ENCODE data around the gene GPR137B. TPM values are rescaled to one million over a fixed set of nuclear protein-coding genes. Genes with fewer than 3 reads are reported as not detected.

GPR137B gene
- total and polyA plus RNA-seq, 2 experiments from 2014 or later, result 4.5 to 11.1 TPM

DNA sequence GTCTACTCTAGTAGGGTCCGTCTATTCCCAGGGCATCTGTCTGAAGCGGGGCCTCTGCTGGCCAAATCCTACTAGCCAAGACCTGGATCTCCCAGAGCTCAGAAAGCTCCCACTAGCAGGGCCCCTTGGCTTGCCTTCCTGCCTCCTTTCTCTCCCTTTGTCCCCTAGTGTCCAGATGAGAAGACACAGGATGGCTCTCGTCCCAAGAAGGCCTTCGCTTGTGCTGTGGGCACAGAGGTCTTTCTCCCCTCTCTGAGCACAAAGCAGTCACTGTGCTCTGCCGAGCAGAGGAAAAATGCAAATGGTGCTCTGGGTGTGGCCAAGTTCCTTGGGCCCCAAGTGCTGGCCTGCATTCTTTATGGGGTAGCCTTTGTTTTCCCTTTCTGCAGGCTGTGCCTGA lies 13.0 kb upstream of the GPR137B start:
- peak; percentile 91 for ATAC-seq
- H3K4me3 ChIP-seq, result peak overlapping the region; percentile 8; the same call in 1 of the 2 replicates
- TF ChIP-seq EZH2phosphoT487 (IDR thresholded peaks at IDR 0.05; ENCODE audit: unreplicated experiment) (no peak), JUNB (IDR thresholded peaks at IDR 0.05; ENCODE audit: unreplicated experiment) (no peak), POLR2AphosphoS5 (IDR thresholded peaks at IDR 0.05; ENCODE audit: low read depth) (peak; percentile 49; the same call in 1 of the 2 replicates), ZNF114 (CRISPR knock-in tag; IDR thresholded peaks at IDR 0.05) (no peak), CREB1 (CRISPR knock-in tag; IDR thresholded peaks at IDR 0.05; ENCODE audit: low read depth) (no peak), REST (IDR thresholded peaks at IDR 0.05; ENCODE audit: unreplicated experiment) (no peak)
- TF ChIP-seq, protein P1, sequence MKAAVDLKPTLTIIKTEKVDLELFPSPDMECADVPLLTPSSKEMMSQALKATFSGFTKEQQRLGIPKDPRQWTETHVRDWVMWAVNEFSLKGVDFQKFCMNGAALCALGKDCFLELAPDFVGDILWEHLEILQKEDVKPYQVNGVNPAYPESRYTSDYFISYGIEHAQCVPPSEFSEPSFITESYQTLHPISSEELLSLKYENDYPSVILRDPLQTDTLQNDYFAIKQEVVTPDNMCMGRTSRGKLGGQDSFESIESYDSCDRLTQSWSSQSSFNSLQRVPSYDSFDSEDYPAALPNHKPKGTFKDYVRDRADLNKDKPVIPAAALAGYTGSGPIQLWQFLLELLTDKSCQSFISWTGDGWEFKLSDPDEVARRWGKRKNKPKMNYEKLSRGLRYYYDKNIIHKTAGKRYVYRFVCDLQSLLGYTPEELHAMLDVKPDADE (IDR thresholded peaks at IDR 0.05), result no peak
- TF ChIP-seq, protein P2, sequence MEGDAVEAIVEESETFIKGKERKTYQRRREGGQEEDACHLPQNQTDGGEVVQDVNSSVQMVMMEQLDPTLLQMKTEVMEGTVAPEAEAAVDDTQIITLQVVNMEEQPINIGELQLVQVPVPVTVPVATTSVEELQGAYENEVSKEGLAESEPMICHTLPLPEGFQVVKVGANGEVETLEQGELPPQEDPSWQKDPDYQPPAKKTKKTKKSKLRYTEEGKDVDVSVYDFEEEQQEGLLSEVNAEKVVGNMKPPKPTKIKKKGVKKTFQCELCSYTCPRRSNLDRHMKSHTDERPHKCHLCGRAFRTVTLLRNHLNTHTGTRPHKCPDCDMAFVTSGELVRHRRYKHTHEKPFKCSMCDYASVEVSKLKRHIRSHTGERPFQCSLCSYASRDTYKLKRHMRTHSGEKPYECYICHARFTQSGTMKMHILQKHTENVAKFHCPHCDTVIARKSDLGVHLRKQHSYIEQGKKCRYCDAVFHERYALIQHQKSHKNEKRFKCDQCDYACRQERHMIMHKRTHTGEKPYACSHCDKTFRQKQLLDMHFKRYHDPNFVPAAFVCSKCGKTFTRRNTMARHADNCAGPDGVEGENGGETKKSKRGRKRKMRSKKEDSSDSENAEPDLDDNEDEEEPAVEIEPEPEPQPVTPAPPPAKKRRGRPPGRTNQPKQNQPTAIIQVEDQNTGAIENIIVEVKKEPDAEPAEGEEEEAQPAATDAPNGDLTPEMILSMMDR (conservative IDR thresholded peaks at IDR 0.05; ENCODE audit: low read depth in 2 of 2), result peak in 1 of 2 experiments; percentile 7; a peak in 1 of 4 replicates
- TF ChIP-seq, protein P3, sequence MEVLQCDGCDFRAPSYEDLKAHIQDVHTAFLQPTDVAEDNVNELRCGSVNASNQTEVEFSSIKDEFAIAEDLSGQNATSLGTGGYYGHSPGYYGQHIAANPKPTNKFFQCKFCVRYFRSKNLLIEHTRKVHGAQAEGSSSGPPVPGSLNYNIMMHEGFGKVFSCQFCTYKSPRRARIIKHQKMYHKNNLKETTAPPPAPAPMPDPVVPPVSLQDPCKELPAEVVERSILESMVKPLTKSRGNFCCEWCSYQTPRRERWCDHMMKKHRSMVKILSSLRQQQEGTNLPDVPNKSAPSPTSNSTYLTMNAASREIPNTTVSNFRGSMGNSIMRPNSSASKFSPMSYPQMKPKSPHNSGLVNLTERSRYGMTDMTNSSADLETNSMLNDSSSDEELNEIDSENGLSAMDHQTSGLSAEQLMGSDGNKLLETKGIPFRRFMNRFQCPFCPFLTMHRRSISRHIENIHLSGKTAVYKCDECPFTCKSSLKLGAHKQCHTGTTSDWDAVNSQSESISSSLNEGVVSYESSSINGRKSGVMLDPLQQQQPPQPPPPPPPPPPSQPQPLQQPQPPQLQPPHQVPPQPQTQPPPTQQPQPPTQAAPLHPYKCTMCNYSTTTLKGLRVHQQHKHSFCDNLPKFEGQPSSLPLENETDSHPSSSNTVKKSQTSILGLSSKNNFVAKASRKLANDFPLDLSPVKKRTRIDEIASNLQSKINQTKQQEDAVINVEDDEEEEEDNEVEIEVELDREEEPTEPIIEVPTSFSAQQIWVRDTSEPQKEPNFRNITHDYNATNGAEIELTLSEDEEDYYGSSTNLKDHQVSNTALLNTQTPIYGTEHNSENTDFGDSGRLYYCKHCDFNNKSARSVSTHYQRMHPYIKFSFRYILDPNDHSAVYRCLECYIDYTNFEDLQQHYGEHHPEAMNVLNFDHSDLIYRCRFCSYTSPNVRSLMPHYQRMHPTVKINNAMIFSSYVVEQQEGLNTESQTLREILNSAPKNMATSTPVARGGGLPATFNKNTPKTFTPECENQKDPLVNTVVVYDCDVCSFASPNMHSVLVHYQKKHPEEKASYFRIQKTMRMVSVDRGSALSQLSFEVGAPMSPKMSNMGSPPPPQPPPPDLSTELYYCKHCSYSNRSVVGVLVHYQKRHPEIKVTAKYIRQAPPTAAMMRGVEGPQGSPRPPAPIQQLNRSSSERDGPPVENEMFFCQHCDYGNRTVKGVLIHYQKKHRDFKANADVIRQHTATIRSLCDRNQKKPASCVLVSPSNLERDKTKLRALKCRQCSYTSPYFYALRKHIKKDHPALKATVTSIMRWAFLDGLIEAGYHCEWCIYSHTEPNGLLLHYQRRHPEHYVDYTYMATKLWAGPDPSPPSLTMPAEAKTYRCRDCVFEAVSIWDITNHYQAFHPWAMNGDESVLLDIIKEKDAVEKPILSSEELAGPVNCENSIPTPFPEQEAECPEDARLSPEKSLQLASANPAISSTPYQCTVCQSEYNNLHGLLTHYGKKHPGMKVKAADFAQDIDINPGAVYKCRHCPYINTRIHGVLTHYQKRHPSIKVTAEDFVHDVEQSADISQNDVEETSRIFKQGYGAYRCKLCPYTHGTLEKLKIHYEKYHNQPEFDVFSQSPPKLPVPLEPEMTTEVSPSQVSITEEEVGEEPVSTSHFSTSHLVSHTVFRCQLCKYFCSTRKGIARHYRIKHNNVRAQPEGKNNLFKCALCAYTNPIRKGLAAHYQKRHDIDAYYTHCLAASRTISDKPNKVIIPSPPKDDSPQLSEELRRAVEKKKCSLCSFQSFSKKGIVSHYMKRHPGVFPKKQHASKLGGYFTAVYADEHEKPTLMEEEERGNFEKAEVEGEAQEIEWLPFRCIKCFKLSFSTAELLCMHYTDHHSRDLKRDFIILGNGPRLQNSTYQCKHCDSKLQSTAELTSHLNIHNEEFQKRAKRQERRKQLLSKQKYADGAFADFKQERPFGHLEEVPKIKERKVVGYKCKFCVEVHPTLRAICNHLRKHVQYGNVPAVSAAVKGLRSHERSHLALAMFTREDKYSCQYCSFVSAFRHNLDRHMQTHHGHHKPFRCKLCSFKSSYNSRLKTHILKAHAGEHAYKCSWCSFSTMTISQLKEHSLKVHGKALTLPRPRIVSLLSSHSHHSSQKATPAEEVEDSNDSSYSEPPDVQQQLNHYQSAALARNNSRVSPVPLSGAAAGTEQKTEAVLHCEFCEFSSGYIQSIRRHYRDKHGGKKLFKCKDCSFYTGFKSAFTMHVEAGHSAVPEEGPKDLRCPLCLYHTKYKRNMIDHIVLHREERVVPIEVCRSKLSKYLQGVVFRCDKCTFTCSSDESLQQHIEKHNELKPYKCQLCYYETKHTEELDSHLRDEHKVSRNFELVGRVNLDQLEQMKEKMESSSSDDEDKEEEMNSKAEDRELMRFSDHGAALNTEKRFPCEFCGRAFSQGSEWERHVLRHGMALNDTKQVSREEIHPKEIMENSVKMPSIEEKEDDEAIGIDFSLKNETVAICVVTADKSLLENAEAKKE (CRISPR knock-in tag; IDR thresholded peaks at IDR 0.05), result no peak
- H3K36me3 Mint-ChIP-seq (ENCODE audit: low read depth), result no peaks in the 10 kb centered on the region
- peaks cover 11% of the 10 kb centered on the region for H3K27me3 Mint-ChIP-seq (ENCODE audit: insufficient read depth, low read depth, poor library complexity)
- H3K4me1 ChIP-seq (ENCODE audit: insufficient read depth), result peaks cover 16% of the 10 kb centered on the region
- no peaks in the 10 kb centered on the region for H3F3A ChIP-seq (replicated peaks; ENCODE audit: low read depth)
- peaks cover 21% of the 10 kb centered on the region for H3K4me1 Mint-ChIP-seq
- no peak overlapping the region for H3K27ac ChIP-seq (ENCODE audit: low read depth)
- peak overlapping the region; percentile 12; the same call in 1 of the 3 replicates for H3K4me3 Mint-ChIP-seq
- H3K36me3 ChIP-seq (ENCODE audit: insufficient read depth), result no peaks in the 10 kb centered on the region
- no peaks in the 10 kb centered on the region for H3K79me2 ChIP-seq (replicated peaks; ENCODE audit: insufficient read depth)
- H3K27me3 ChIP-seq (ENCODE audit: insufficient read depth), result no peaks in the 10 kb centered on the region
- peak overlapping the region; percentile 72; the same call in 1 of the 2 replicates for H3K27ac Mint-ChIP-seq
- peak overlapping the region; percentile 77 for H2AFZ ChIP-seq
- H3K9me2 ChIP-seq (ENCODE audit: insufficient read depth), result no peaks in the 10 kb centered on the region
- no peaks in the 10 kb centered on the region for H4K20me1 ChIP-seq (replicated peaks; ENCODE audit: insufficient read depth)
- no peaks in the 10 kb centered on the region for H3K9me3 Mint-ChIP-seq
- DNase-seq (ENCODE audit: low spot score), result peak; percentile 67
- peak overlapping the region; percentile 60 for H3K4me2 ChIP-seq
